Aorta (tissue), 5 donors: ENCODE results near the gene CCDC152. TPM values are rescaled to one million over a fixed set of nuclear protein-coding genes. Genes with fewer than 3 reads are reported as not detected.
A peak's percentile ranks its signal among the peaks of the same experiment; 100 is the strongest.

Source experiments
- ATAC-seq: fragments of 200-7000 bp; cut with Tn5 transposase; one replicate; pipeline ENCODE4 v1.9.1; 2022; ENCODE audit warnings: moderate library complexity; ENCODE audit not compliant: low FRiP score
- DNase-seq, 2 donors: peaks; one replicate each; pipeline ENCODE4 v3.0.0-alpha.2; 2020
- H3K27ac ChIP-seq, 2 donors: one replicate each; pipeline ENCODE4 v1.5.1; 2013; ENCODE audit warnings: low read length in 2 of 2, mild to moderate bottlenecking in 2 of 2, moderate library complexity in 2 of 2, control low read depth in 1 of 2, inconsistent platforms in 1 of 2, low read depth in 1 of 2
- H3K27me3 ChIP-seq, 2 donors: one replicate each; pipeline ENCODE4 v1.6.1; 2013; ENCODE audit warnings: control low read depth in 1 of 2, low read length in 1 of 2, mild to moderate bottlenecking in 1 of 2, moderate library complexity in 1 of 2; ENCODE audit not compliant: insufficient read depth in 2 of 2, control insufficient read depth in 1 of 2
- H3K36me3 ChIP-seq, 2 donors: one replicate each; pipeline ENCODE4 v1.6.1; 2013; ENCODE audit warnings: control low read depth in 1 of 2, low read length in 1 of 2, mild to moderate bottlenecking in 1 of 2; ENCODE audit not compliant: insufficient read depth in 2 of 2, control insufficient read depth in 1 of 2
- H3K4me1 ChIP-seq, 2 donors: one replicate each; pipeline ENCODE4 v1.6.1; 2013; ENCODE audit warnings: low read length in 2 of 2, control low read depth in 1 of 2, mild to moderate bottlenecking in 1 of 2, moderate library complexity in 1 of 2; ENCODE audit not compliant: insufficient read depth in 2 of 2, control insufficient read depth in 1 of 2
- H3K4me3 ChIP-seq, 2 donors: one replicate each; pipeline ENCODE4 v1.5.1; 2013; ENCODE audit warnings: low read length in 2 of 2, control low read depth in 1 of 2, mild to moderate bottlenecking in 1 of 2
- H3K9me3 ChIP-seq: one replicate; pipeline ENCODE4 v1.6.1; 2013; ENCODE audit warnings: mild to moderate bottlenecking, low read length; ENCODE audit not compliant: control insufficient read depth
- WGBS, 2 donors: extraction: QIAGEN DNeasy Blood & Tissue Kit; methylation state at CpG; one replicate each; pipeline ENCODE4 v1.1.7; 2013; 5-methylcytosine and 5-hydroxymethylcytosine counted together
- intact Hi-C, 2 donors: fragments of 100-400 bp; cut with DNase I; formaldehyde crosslinking; loops; one replicate each; pipeline versions ENCODE4 v1.14.2 to v1.15.0; 2022
- polyA plus RNA-seq, 2 donors: library from polyadenylated mRNA; stranded (reverse); fragments of 200-250 nt; gene quantifications; one replicate each; pipeline ENCODE4 v1.2.3, GENCODE V29; 2013
- total RNA-seq, 2 donors: library from RNA; stranded (reverse); fragmentation: NEBNext Ultra II Directional; extraction: Animal tissue kit (Norgen Biotek cat#: 25700); gene quantifications; one replicate each; pipeline ENCODE4 v1.2.1, GENCODE V29; 2021
- donor health status: healthy with polysubstance abuse.
- donor health status: Bipolar disorder and iron deficiency.
- donor health status: DM: no; HTN: no; CAD: no.
- donor health status: DM: no; HTN: no; CAD: no.
- donor health status: DM: yes; HTN: yes; CAD: no.

The CCDC152 gene
- total and polyA plus RNA-seq, 4 donors, result 0.78 to 3.5 (median 1.5) TPM

- Histone ChIP-seq H3K4me3 (no peak overlapping the region), H3K4me1 (no peaks in the 10 kb centered on the region), H3K27me3 (no peaks in the 10 kb centered on the region), H3K36me3 (no peaks in the 10 kb centered on the region), H3K9me3 (no peaks in the 10 kb centered on the region), H3K27ac (no peak overlapping the region)
- ATAC-seq (peak; percentile 60), DNase-seq (no peak)
- 33 to 34% methylated on average over 3 of the region's 3 CpGs for whole genome bisulfite sequencing, 2 donors
- intact Hi-C loops, result loop anchor here (1.0 to 5.0 kb wide), 3 partner anchors 760 to 911 kb away; no protein-coding TSS in a partner anchor
Observed at GRCh38 chr5:42767491-42768105, 11.0 kb downstream of the CCDC152 start.

- Histone ChIP-seq H3K4me3 (no peak overlapping the region), H3K27me3 (no peaks in the 10 kb centered on the region), H3K27ac (no peak overlapping the region), H3K36me3 (no peaks in the 10 kb centered on the region), H3K9me3 (no peaks in the 10 kb centered on the region), H3K4me1 (no peaks in the 10 kb centered on the region)
- 47 to 65% methylated on average over 1 of the region's 1 CpG for WGBS, 2 donors
- ATAC-seq (no peak), DNase-seq (no peak)
- intact Hi-C loops, result loop anchor here in 1 of 2 donors (5.0 kb wide), 2 partner anchors 761 to 911 kb away; no protein-coding TSS in a partner anchor
Observed at GRCh38 chr5:42768106-42768504, 11.5 kb downstream of the CCDC152 start.

GRCh38 chr5:42770003-42770402 is 13.4 kb downstream of the CCDC152 start:
- no peaks in the 10 kb centered on the region for H3K27me3 ChIP-seq
- H3K36me3 ChIP-seq, result no peaks in the 10 kb centered on the region
- no peaks in the 10 kb centered on the region for H3K9me3 ChIP-seq
- no peak for ATAC-seq
- H3K4me1 ChIP-seq, result no peaks in the 10 kb centered on the region
- H3K4me3 ChIP-seq, result no peak overlapping the region
- no peak for DNase-seq
- no peak overlapping the region for H3K27ac ChIP-seq
- intact Hi-C loops, result no loop called here

- intact Hi-C loops, result no loop called here
- ATAC-seq, result peak; percentile 62
- WGBS, 2 donors, result 46 to 55% methylated on average over 13 of the region's 13 CpGs
- H3K4me1 ChIP-seq, result no peaks in the 10 kb centered on the region
- H3K9me3 ChIP-seq, result no peaks in the 10 kb centered on the region
- no peaks in the 10 kb centered on the region for H3K27me3 ChIP-seq
- H3K4me3 ChIP-seq, result no peak overlapping the region
- H3K27ac ChIP-seq, result no peak overlapping the region
- peak in 1 of 2 donors; percentile 48 for DNase-seq
- no peaks in the 10 kb centered on the region for H3K36me3 ChIP-seq
Observed at GRCh38 chr5:42772265-42772993, 15.8 kb downstream of the CCDC152 start.

- intact Hi-C loops, result no loop called here
- Histone ChIP-seq H3K27me3 (no peaks in the 10 kb centered on the region), H3K9me3 (no peaks in the 10 kb centered on the region), H3K4me3 (no peak overlapping the region), H3K4me1 (no peaks in the 10 kb centered on the region), H3K36me3 (no peaks in the 10 kb centered on the region), H3K27ac (no peak overlapping the region)
- WGBS, 2 donors, result 79 to 80% methylated on average over 1 of the region's 1 CpG
- ATAC-seq, result no peak
- DNase-seq, result no peak
Observed at GRCh38 chr5:42779083-42779482, 22.5 kb downstream of the CCDC152 start.

- intact Hi-C loops, result no loop called here
- no peaks in the 10 kb centered on the region for H3K4me1 ChIP-seq
Observed at GRCh38 chr5:42781584-42781983, 25.0 kb downstream of the CCDC152 start.

GRCh38 chr5:42784132-42784531 is 27.5 kb downstream of the CCDC152 start:
- DNase-seq, result no peak
- Histone ChIP-seq H3K4me1 (no peaks in the 10 kb centered on the region), H3K9me3 (peaks cover 5% of the 10 kb centered on the region), H3K27me3 (no peaks in the 10 kb centered on the region), H3K36me3 (no peaks in the 10 kb centered on the region), H3K27ac (no peak overlapping the region), H3K4me3 (no peak overlapping the region)
- WGBS, 2 donors, result 93 to 100% methylated on average over 1 of the region's 1 CpG
- no peak for ATAC-seq
- intact Hi-C loops, result no loop called here

More at GRCh38 chr5:42781584-42781983, 25.0 kb downstream of the CCDC152 start:
- no peak overlapping the region for H3K4me3 ChIP-seq
- no peaks in the 10 kb centered on the region for H3K27me3 ChIP-seq
- DNase-seq (no peak), ATAC-seq (no peak)
- no peaks in the 10 kb centered on the region for H3K36me3 ChIP-seq
- no peak overlapping the region for H3K27ac ChIP-seq
- no peaks in the 10 kb centered on the region for H3K9me3 ChIP-seq
- WGBS, 2 donors, result 75 to 92% methylated on average over 1 of the region's 1 CpG

- H3K27me3 ChIP-seq, result no peaks in the 10 kb centered on the region
- H3K27ac ChIP-seq, result no peak overlapping the region
- WGBS, 2 donors, result 94 to 95% methylated on average over 4 of the region's 4 CpGs
- H3K4me3 ChIP-seq, result no peak overlapping the region
- peaks cover 7% of the 10 kb centered on the region for H3K9me3 ChIP-seq
- intact Hi-C loops, result no loop called here
- no peaks in the 10 kb centered on the region for H3K36me3 ChIP-seq
- ATAC-seq, result no peak
- no peak for DNase-seq
- H3K4me1 ChIP-seq, result no peaks in the 10 kb centered on the region
Observed at GRCh38 chr5:42785756-42786155, 29.1 kb downstream of the CCDC152 start.

GRCh38 chr5:42787073-42787472 is 30.5 kb downstream of the CCDC152 start:
- no peak overlapping the region for H3K4me3 ChIP-seq
- intact Hi-C loops, result no loop called here
- H3K27ac ChIP-seq, result no peak overlapping the region
- peaks cover 7% of the 10 kb centered on the region for H3K9me3 ChIP-seq
- ATAC-seq (no peak), DNase-seq (no peak)
- H3K36me3 ChIP-seq, result no peaks in the 10 kb centered on the region
- H3K4me1 ChIP-seq, result no peaks in the 10 kb centered on the region
- no peaks in the 10 kb centered on the region for H3K27me3 ChIP-seq
